Measurements from ENCODE around the gene BRIP1.
"Not testable (repeated sequence)": the region's sequence is repeated elsewhere in the genome, so short reads cannot be mapped to it uniquely, and the experiment has no call there.

Gene BRIP1

DNA sequence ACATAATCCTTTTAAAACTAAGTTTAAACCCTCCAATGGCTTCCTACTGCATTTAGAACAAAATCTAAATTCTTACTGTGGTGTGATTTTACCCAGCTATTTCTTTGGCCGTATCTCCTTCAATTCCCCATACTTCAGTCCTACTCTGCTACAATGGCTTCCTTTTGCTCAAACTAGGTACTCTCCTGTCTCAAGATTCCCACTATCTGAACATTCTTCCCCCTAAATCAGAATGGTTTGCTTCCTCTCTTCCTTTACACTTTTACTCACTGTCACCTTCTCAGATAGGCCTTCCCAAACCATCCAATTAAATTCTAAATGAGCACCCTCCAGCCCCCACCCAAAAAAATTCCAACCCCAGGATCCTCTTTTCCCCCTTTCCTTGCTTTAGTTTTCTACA is 109.2 kb downstream of the BRIP1 start:
- no peak for DNase-seq

DNA sequence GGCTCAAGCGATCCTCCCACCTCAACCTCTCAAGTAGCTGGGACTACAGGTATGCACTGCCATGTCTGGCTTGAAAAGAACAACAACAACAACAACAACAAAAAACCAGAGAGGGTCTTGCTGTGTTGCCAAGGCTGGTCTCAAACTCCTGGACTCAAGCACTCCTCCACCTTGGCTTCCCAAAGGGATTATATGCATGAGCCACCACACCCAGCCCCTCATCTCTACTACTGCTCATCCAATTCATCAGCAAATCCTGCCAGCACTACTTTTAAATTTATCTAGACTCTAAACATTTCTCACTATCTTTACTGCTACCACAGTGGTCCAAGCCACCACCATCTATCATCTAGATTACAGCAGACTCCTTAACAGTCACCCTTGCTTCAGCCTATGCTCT is 109.6 kb downstream of the BRIP1 start:
- DNase-seq, result no peak

DNA sequence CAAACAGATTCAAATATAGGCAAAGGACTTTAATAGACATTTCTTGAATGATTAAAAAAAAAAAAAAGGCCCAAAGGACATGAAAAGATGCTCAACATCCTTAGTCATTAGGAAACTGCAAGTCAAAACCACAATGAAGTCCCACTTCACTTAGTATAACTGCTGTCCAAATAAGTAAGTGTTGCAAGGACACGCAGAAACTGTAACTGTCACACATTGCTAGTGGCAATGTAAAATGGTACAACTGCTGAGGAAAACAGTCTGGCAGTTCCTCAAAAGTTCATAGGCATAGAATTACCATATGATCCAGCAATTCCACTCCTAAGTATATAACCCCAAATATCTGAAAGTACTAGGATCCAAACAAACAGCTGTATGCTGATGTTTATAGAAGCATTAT is 112.7 kb downstream of the BRIP1 start:
- DNase-seq, result peak; percentile 13

DNA sequence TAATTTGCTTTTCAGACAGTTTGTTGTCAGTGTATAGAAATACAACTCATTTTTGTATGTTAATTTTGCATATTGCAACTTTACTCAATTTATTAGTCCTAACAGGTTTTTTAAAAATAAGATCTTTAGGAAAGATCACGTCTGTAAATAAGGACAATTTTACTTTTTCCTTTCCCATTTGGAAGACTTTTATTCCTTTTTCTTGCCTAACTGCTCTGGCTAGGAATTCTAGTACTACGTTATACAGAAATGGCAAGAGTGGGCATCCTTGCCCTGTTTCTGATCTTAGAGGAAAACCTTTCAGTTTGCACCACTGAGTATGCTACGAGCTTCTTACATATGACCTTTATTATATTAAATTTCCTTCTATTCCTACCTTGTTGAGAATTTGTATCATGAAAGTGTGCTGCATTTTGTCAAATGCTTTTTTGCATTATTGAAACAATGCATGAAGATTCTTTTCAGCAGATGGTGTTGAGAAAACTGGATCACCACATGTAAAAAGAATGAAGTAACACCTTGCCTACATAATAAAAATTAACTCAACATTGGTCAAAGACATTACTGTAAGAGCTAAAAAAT is 113.4 kb downstream of the BRIP1 start:
- DNase-seq, result no peak

DNA sequence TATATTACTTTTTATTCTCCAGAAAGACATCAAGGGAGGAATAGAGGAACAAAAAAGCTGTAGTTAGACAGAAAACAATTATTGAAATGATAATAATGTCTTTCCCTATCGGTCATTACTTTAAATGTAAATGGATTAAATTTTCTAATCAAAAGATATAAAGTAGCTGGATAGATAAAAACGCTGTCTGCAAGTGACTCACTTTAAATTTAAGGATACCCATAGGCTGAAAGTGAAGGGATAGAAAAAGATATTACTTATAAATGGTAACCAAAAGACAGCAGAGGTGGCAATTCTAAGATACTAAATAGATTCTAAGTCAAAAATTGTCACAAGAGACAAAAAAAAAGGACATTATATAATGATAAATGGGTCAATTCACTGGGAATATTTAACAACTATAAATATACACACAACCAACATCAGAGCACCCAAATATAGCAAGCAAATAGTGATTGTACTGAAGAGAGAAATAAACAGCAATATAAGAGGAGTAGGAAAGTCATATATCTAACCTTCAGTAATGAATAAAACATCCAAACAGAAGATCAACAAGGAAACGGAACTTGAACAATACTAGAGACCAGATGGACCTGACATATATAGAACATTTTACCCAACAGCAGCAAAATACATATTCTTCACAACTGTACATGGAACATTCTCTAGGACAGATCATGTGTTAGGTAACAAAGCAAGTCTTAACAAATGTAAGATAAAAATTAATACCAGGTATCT is 116.9 kb downstream of the BRIP1 start:
- DNase-seq, result no peak

DNA sequence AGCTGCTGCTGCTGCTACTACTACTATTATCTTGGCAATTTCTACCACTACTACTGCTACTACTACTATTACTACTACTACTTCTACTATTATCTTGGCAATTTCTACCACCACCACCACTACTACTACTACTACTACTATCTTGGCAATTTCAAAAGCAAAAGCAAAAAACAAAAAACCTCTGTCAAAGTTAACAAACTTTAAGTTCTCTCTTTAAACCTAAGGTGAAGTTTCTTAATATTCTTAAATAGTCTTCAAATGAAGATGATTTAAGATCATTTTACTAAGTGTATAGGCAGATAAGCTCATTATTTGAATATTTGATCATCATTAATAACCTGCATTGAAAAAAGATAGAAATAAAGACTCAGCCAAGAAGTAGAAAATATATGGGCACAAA is 118.5 kb downstream of the BRIP1 start:
- no peak for DNase-seq

DNA sequence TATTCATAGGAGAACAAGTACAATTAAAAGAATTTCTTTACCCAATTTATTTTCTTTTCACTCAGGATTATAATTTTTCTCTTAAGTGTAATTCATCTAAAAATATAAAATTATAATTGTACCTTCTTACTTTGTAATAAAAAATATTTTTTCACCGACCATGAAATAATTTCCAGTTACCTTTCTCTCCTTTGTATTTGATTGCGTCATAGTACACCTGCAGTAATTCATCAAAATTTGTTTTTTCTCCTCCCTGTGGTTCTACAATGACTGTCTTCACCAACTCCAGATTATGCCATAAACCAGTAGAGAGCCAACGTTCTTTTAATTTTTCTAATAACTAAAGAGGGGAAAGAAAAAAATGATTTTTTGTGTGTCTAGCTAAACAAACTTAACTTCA is 119.1 kb downstream of the BRIP1 start:
- DNase-seq, result no peak

DNA sequence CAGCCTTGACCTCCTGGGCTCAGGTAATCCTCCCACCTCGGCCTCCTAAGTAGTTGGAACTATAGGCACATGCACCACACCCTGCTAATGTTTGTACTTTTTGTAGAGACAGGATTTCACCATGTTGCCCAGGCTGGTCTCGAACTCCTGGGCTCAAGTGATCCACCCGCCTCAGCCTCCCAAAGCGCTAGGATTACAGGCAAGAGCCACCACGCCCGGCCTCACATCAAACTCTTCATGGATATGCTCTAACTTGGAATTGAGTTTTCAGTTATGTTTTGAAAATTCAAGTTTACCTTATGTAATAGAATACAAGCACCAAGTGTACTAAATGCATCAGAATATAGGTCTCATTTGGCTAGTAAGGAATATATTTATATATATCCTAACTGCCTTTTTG is 119.6 kb downstream of the BRIP1 start:
- no peak for DNase-seq

DNA sequence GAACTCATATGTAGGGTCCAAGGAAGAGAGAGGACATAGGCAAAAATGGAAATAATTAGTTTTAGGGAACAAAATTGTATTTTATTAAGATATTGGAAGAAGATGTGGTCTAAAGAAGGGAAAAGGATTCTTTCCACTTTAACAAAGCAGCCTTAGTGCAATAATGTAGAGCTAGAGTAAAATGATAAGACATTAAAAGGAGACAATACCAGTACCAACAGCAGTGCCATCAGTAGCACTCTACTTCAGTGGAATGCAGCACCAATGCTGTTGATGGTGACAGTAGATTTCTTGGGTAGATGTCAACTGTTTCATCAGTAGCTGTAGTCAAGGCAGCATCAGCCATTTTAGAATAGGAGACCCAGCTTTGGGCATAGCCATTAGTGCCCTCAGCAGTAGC is 124.3 kb downstream of the BRIP1 start:
- no peak for DNase-seq

DNA sequence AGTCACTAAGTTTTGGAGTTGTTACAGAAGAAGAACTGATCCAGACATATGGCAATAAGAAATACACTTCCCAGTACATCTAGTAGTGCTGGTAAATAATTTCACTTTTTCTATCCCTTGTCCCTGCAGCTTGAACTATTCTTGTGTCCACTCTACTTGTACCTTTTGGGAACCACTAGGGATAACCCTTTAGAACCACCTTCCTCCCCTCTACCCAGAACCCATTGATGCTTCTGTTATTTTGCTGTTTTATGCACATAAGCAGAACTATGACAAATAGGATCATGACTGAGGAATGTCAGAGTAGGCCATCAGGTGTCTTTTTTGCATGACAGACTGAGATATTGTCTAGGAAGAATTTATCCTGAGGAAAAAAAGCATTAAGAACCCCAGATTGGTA is 125.1 kb downstream of the BRIP1 start:
- no peak for DNase-seq

DNA sequence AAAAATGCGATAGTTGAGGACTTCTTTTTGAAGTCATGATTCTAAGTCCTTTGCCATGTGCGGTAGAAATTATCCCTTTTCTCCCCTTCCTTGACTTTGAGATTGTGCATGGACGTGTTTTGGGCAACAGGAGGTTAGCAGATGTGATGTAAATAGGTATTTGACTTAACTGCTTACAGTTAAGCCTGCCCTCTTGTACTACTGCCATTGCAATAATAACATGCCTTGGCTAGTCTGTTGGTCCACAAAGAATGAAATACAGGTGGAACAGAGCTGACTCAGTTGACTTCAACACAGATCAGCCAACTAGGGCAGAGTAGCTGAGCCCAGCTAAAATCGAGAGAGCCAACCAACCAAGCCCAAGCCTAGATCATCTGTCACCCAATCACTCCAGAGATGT is 125.5 kb downstream of the BRIP1 start:
- no peak for DNase-seq

DNA sequence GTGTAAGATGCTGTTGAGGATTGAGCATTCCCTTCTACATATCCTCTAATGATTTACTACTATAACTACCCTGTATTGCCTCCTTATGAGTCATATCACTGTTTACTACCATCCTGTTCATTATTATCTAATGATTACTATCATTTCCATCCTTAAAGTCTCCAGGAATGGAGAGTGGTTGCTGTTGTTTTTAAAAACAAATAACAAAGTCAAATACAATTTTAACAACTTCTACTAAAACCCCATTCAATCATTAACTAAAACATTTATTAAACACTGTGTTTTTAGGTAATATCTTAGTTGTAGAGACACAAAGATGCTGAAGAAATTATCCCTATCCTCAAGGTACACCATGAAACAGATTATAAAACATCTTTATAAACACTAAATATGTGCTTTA is 126.9 kb downstream of the BRIP1 start:
- no peak for DNase-seq

DNA sequence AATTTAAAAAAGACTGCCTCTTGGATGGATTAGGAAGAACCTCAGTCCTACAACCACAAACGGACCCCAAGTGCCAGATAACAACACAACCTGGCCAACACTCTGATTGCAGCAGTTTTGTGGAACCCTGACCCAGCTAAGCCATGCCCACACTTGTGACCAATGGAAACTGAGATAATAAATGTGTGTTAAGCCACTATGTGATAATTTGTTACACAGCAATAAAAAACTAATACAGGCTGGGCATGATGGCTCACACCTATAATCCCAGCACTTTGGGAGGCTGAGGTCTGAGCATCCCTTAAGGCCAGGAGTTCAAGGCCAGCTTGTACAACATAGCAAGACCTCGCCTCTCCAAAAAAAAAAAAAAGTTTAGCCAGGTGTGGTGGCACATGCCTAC is 127.5 kb downstream of the BRIP1 start:
- no peak for DNase-seq

DNA sequence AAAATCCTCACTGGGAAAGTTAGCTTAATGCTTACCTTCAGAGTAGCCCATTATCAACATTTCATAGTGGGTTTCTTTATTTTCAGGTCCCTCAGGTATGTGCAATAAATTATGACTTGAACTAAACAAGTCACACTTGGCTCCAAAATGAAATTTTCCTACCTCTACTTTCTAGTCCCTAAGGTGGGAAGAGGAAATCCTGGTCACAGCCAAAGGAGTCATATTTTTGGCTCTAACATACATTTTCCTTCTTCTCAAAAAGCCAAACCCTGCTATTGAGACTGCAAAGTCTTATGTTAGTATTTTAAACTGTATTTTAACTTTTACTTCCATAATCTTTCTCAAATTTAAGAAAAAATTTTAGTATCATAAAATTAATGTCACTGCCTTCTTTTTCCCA is 128.9 kb downstream of the BRIP1 start:
- no peak for DNase-seq

DNA sequence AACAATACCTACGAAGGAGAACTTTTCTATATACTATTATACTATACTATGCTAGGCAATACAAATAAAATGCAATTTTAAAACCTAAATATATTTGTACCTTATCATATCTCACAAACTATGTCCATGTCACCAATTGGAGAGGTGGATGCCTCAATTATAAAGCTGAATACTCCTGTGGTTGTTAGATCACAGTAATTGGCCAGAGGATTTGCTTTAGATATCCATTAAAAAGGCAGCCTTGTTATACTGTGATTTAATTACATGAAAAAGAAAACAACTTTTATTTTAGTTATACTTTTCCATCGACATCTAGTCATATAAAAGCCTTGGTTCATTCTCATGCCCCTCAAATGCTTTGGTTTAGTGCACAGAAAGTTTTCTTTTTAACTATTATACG is 129.3 kb downstream of the BRIP1 start:
- no peak for DNase-seq

DNA sequence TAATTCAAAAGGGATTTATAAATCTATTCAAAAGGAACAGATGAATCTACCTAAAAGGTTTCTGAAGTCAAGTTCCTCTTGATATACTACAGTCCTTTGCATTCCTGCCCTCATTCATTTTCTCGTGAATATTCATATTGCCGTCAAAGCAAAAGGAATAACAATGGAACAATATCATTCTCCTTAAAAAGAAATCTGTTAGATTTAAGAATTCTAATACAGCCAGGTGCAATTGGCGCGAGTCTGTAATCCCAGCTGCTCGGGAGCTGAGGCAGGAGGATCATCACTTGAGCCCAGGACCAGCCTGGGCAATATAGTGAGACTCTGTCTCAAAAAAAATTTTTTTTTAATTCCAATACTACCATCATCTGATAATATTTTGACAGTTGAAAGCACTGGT is 130.3 kb downstream of the BRIP1 start:
- no peak for DNase-seq

DNA sequence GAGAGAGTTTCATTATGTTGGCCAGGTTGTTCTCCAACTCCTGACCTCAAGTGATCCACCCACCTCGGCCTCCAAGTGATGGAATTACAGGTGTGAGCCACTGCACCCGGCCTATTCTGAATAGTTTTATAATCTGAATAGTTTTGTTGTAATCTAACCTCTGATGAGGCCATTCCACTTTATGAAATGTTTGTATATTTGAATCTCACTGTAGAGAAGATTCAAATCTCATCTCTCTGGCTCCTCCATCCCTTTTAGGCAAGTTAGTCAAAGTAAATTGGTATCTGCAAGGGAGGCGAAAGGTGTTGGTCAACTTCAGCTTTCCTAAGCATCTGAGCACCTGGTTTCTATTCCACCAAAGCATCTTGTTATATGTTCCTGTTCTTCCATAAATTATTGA is 131.2 kb downstream of the BRIP1 start:
- no peak for DNase-seq

DNA sequence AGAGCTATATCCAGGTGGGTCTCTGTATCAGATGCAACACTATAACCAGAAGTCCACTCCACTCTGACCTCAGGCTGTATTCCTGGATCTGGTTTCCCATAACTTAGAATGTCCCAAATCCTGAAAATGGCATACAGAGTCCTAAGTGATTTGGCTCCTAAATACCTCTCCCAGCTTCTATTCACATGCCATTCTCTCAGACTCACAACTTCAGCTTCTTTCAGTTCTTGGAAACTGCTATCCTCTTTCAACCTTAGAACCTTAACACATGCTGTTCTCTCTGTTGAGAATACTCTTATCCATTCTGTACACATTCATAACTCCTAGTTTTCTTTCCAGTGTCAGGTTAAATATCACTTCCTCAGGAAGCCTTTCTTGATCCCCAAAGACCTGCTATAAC is 132.0 kb downstream of the BRIP1 start:
- no peak for DNase-seq

DNA sequence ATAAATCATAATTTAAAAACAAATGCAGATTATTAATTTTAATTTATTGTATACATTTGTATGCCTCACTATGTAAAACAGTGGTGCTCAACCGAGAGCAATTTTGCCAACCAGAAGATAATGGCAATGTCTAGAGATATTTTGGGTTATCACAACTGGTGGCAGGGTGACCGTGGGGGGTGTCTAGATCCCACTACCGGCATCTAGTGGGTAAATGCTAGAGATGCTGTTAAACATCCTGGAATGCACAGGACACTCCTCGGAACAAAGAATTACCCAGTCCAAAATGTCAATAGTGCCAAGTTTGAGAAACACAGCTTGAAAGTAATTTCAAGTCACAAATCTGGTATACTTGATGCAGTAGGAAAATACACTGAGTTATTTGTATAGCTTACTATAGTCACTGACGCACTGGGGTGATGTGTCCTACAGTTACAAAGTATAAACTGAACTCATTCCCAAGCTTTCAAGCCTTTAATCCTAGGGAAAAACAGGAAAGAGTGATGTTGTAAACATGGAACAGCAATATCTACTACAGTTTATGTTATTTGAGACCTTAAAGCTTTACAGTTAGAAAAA is 133.5 kb downstream of the BRIP1 start:
- no peak for DNase-seq

DNA sequence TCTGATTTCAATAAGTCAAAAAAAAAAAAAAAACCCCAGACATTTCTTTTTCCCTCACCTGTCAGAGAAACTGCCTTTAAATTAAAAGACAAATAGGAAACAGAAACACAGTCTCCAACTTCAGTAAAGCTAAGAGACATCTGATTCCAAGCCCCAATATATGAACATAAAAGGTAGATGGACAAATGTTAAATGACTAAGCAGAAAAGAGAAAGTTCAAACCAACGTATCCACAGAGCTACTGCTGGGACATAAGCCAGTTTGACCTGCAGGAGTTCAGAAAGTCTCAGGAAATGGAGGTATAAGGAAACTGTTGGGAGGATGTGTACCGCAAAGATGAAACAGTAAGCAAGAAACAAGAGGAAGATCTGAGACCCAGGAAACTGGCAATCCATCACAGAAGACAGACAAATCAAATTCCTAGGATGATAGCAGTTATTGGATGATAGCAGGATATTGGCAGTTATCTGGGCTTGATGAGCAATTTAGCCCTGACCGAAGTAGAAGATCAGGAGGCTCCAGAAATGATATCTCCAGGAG is 135.0 kb downstream of the BRIP1 start:
- DNase-seq, result no peak

DNA sequence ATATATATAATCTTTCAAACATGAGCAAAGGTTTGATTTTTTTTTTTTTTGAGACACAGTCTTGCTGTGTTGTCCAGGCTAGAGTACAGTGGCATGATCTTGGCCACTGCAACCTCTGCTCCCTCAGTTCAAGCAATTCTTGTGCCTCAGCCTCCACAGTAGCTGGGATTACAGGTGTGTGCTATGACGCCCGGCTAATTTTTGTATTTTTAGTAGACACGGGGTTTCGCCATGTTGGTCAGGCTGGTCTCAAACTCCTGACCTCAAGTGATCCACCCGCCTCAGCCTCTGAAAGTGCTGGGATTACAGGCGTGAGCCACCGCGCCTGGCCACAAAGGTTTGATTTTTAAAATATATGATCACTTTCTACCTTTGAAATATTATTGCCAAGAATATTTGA is 135.5 kb downstream of the BRIP1 start:
- not testable (repeated sequence) for DNase-seq

DNA sequence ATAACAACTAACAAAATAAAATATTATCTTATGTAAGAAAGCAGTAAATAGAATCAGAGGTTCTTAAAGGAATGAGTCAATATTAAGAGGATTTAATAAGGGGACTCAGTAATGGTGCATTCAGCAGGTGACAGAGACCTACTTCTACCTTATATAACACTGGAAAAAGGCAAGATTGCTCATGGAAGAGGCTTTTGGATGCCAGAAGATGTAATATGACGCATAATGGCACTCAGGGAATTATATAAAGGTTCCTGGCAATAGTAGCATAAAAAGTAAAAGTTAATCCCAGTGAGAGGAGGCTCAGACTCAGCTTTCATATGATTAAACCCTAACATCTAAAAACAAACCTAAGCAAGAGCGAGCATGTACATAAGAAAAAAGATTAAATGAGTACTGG is 136.4 kb downstream of the BRIP1 start:
- no peak for DNase-seq

DNA sequence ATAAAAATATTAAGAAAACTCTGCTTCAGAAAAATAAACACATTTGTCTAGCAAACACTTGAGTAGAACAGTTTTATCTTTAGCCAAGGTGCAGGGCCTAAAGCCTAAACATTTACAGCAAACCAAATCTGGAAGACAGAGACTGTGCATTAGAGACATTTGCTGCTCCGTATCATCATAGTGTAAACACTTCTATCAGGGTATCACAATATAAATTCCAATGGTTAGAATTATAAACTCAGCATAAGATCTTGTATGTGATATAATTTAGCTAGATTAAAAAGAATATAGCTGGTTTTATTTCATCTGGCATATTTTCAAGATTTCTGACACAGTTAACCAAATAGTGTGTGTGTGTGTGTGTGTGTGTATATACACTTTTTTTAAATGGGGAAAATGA is 138.6 kb downstream of the BRIP1 start:
- DNase-seq, result no peak

DNA sequence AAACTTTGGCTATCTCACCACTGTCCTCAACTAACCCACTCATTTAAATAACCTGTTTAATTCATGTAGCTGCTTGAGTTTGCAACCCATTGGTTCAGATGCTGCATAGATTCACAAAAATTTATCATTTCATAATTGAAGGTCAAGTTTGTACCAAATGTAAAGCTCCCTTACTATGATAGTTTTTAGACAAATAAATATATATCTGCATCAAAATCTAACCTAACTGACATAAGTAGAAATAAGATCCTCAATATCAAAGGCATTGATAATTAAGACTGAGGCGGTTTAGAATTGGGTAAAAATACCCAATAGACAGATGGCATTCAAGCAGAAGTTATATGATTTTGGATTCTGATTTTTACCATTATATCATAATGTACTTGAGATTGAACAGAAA is 139.4 kb downstream of the BRIP1 start:
- DNase-seq, result no peak

DNA sequence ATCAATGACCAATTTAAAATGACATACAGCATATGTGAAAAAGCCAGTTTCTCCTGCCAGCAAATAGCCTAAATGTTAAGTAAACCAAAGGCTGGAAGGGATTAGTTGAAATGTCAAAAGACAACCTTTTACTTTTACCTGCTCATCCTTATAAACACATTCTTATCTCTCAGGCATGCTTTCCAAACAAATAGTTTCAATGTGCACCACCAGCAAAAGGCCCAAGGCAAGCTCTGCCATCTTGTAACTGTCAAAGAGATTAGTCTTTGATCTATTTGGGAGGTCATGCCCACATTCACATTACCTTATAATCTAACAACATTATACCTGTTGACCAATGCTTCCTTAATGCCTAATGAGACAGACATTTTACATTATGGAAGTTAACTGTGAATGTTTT is 140.1 kb downstream of the BRIP1 start:
- no peak for DNase-seq
